Stimulated activated CD8-positive, alpha-beta memory T cell treated with anti-CD3 and anti-CD28 coated beads, Interleukin-4, amount 100 ng/mL, for 48 hours (primary cell): ENCODE measurements around the gene KLC1.

ENCODE experiments used
- DNase-seq: peaks from one replicate; pipeline ENCODE4 v3.0.0-alpha.2; 2020

KLC1 gene

GRCh38 chr14:103706551-103707328 lies 77.7 kb downstream of the KLC1 start:
- DNase-seq: no peak

DNA sequence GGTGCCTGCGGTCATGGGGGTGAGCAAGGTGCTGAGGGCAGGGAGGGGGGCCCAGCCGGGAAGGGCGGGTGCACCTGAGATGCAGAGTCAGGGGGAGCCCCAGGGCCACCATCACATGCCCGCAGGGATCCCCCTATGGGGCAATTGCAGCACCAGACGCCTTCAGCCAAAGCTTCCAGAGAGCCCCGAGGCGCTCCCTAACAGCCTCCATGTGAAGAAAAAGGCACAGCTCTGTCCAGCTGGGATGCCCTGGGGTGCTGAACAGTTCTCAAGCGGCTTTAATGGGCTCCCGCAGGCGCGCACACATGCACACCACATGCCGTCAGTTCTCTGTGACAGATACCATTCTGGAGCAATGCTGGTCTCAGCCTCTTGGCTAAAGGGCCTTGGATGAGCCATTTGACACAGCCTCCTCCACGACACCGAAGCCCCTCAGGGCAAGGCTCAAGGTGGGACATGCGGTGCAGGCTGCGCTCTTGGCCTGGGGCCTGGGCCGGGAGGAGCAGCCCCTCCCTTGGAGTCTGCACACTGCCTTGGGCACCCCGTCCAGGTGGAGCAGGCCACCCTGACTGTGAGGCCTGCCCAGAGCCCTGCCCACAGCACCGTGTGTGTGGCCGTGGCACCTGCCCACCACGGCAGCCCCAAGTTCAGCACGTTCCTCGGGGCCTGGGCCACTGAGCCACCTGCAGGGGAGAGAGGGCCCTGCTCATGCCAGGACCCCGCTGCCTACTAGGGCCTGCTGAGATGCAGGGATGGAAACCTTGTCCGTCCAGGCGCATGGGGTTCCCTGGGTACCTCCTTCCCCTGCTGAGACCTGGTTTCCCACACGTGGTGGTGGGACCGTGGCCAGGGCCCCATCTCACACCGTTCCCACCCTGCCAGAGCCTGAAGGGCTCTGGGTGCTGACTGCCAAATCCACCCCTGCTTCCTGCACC lies 78.6 kb downstream of the KLC1 start:
- DNase-seq: no peak

- DNase-seq: no peak
These were observed 79.8 kb downstream of the KLC1 start for GRCh38 chr14:103708750-103709187.

DNA sequence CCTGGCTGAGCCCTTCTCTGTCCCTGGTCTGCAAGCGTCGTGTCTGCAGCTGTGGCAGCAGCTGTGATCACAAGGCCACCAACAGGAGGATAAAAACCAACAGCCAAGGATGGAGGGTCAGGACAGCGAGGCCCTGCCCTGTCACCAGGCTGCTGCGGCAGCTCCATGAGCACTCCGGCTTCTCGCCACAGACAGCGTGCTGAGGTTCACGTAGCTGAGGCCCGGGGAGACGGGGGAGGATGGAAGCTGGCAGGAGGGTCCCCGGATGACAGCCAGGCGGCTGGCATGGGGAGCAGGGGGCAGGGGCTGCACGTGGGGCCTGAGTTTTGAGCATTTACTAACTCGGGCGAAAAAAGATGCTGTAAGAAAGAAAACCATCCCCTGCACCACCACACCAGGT lies 80.8 kb downstream of the KLC1 start:
- no peak for DNase-seq

GRCh38 chr14:103710771-103711377 lies 81.9 kb downstream of the KLC1 start:
- DNase-seq: no peak

- no peak for DNase-seq
These were observed 82.8 kb downstream of the KLC1 start for GRCh38 chr14:103711516-103712431.

DNA sequence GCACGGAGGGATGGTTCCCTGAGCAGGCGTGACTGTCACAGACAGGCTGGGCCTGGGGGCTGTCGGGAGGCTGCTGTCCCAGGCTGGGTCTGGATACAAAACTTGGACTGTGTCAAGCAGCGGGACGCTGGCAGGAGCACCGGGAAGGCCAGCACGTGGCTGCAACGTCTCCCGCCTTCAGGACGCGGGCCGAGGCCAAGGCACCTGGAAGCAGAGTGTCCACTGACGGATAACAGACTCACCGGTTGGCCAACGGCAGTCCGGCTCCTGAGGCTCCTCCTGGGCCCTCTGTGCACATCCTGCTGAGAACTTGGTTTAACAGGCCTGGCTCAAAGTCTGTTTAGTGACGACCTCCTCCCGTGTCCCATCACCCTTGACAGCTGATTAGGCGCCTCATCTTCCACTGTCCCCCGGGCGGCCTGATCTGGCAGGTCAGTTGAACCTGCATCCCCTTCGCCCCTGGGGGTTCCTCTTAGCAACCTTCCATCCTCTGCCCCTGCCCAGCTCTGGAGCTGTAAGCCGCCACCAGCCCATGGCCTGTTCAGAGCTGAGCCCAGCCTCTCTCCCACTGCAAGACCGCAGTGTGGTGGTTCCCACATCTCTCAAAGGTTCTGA lies 83.7 kb downstream of the KLC1 start:
- no peak for DNase-seq

GRCh38 chr14:103713304-103714062 lies 84.5 kb downstream of the KLC1 start:
- no peak for DNase-seq

- no peak for DNase-seq
These were observed 85.2 kb downstream of the KLC1 start for GRCh38 chr14:103714063-103714724.

GRCh38 chr14:103715052-103716000 lies 86.3 kb downstream of the KLC1 start, which contains the start of the genes XRCC3 and ZFYVE21:
Gene XRCC3, minus strand, starts transcription at chr14:103715451. Its CDS starts 4,364 bp downstream, at chr14:103711087.
Gene ZFYVE21, plus strand, starts transcription at chr14:103715810. Its CDS starts 32 bp downstream, at chr14:103715842.
- DNase-seq: peak; percentile 100

GRCh38 chr14:103716091-103716801 lies 87.2 kb downstream of the KLC1 start:
- DNase-seq: no peak

- DNase-seq: no peak
These were observed 87.9 kb downstream of the KLC1 start for GRCh38 chr14:103716899-103717411.

GRCh38 chr14:103718572-103718971 lies 89.6 kb downstream of the KLC1 start:
- DNase-seq: no peak

DNA sequence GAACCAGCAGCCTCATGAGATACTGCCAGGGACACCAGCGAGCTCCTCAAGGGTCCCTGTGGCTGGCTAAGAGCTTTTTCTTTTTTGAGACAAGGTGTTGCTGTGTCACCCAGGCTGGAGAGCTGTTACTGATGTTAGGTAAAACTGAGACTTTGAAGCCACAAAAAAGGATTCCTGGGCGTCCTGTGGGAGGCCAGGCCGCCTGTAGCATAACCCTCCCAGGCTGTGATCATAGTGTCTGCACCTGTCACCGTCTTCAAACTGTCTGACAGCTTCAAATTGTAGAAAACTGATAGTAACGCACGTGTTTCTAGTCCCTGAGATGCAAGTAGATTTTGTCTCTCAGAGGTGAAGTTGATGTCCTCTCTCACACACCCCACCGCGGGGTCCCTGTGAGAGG lies 90.7 kb downstream of the KLC1 start:
- DNase-seq: no peak

GRCh38 chr14:103721334-103722120 lies 92.5 kb downstream of the KLC1 start:
- peak; percentile 54 for DNase-seq

DNA sequence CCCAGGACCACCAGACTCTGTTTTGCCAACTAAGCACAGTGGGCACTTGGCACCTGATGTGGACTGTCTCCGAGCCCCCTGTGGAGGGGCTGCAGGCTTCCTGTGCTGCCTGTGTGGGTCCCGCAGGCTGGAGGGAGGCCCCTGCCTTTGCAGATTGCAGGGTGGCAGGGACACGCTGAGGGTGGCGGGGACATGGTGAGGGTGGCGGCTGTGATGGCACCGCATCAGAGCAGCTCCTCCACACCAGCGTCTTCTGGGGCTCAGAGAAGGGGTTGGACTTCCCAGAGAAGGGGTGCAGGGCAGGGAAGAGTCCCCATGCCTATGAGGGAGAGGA lies 94.7 kb downstream of the KLC1 start:
- no peak for DNase-seq

DNA sequence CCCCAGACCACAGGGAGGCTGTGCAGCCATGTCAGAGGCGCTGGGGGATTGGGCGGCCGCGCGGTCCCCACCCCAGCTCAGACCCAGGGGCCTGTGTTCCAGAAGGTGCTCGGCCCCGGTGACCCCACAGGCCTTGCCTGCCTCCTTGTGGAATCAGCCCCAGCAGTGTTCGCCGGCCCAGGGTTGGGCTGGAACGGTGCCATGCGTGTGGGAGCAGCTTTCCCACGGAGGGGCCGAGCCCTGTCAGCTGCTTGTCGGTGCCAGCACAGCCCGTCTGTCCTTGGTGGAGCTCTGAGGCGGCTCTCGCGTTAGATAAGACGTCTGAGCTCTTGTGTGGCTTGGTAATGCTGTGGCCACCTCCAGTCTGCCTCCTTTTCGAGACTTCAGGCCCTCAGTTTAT lies 95.1 kb downstream of the KLC1 start:
- no peak for DNase-seq
